ENCODE data around the gene ABLIM3.

Gene ABLIM3

GRCh38 chr5:149156435-149157083, 15.3 kb downstream of the ABLIM3 start:
- Histone ChIP-seq H3K36me3 (ENCODE audit: insufficient read depth) (no peaks in the 10 kb centered on the region), H3K4me1 (ENCODE audit: low read depth, poor library complexity, severe bottlenecking) (no peaks in the 10 kb centered on the region), H3K4me3 (IDR thresholded peaks at IDR 0.05; ENCODE audit: insufficient read depth, low read depth, low read length) (no peak overlapping the region), H3K27ac (no peak overlapping the region), H2AFZ (ENCODE audit: low read depth) (no peak overlapping the region), H3K27me3 (ENCODE audit: insufficient read depth, low read depth) (no peaks in the 10 kb centered on the region), H3K79me2 (ENCODE audit: insufficient read depth, low read depth) (no peaks in the 10 kb centered on the region), H3K9ac (no peak overlapping the region), H4K20me1 (ENCODE audit: insufficient read depth) (no peaks in the 10 kb centered on the region), H3K4me2 (no peak overlapping the region)
- TF ChIP-seq CTCF (conservative IDR thresholded peaks at IDR 0.05; ENCODE audit: low read depth, low read length), result no peak

GRCh38 chr5:149157330-149157729, 16.0 kb downstream of the ABLIM3 start:
- Histone ChIP-seq H3K79me2 (ENCODE audit: insufficient read depth, low read depth) (no peaks in the 10 kb centered on the region), H3K4me2 (no peak overlapping the region), H2AFZ (ENCODE audit: low read depth) (no peak overlapping the region), H3K27ac (no peak overlapping the region), H3K36me3 (ENCODE audit: insufficient read depth) (no peaks in the 10 kb centered on the region), H3K27me3 (ENCODE audit: insufficient read depth, low read depth) (no peaks in the 10 kb centered on the region), H3K4me3 (IDR thresholded peaks at IDR 0.05; ENCODE audit: insufficient read depth, low read depth, low read length) (no peak overlapping the region), H3K4me1 (ENCODE audit: low read depth, poor library complexity, severe bottlenecking) (no peaks in the 10 kb centered on the region), H3K9ac (no peak overlapping the region), H4K20me1 (ENCODE audit: insufficient read depth) (no peaks in the 10 kb centered on the region)
- no peak for TF ChIP-seq CTCF (conservative IDR thresholded peaks at IDR 0.05; ENCODE audit: low read depth, low read length)

DNA sequence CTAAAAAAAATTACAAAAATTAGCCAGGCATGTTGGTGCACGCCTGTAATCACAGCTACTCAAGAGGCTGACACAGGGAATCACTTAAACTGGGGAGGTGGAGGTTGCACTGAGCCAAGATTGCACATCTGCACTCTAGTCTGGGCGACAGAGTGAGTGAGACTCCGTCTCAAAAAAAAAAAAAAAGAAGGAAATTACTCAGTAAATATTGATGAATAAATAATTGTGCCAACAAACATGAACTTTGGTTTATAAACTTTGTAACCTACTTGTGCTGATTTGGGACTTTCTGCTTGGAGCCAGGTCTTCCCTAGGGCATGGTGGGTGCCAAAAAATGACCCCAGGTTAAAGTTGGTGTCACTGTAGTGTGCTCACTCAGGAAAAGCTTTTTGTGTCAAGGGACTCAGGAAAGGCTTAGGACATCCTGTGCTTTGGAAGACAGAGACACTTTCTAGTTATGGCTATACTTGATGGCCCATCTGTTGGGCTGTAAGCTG, 19.0 kb downstream of the ABLIM3 start:
- H3K4me3 ChIP-seq (IDR thresholded peaks at IDR 0.05; ENCODE audit: insufficient read depth, low read depth, low read length), result no peak overlapping the region
- H4K20me1 ChIP-seq (ENCODE audit: insufficient read depth), result no peaks in the 10 kb centered on the region
- no peaks in the 10 kb centered on the region for H3K36me3 ChIP-seq (ENCODE audit: insufficient read depth)
- TF ChIP-seq CTCF (conservative IDR thresholded peaks at IDR 0.05; ENCODE audit: low read depth, low read length), result no peak
- no peak overlapping the region for H3K27ac ChIP-seq
- H2AFZ ChIP-seq (ENCODE audit: low read depth), result no peak overlapping the region
- no peaks in the 10 kb centered on the region for H3K79me2 ChIP-seq (ENCODE audit: insufficient read depth, low read depth)
- no peaks in the 10 kb centered on the region for H3K4me1 ChIP-seq (ENCODE audit: low read depth, poor library complexity, severe bottlenecking)
- H3K27me3 ChIP-seq (ENCODE audit: insufficient read depth, low read depth), result no peaks in the 10 kb centered on the region
- no peak overlapping the region for H3K4me2 ChIP-seq
- H3K9ac ChIP-seq, result no peak overlapping the region

GRCh38 chr5:149161026-149161687, 19.9 kb downstream of the ABLIM3 start:
- no peak for TF ChIP-seq CTCF (conservative IDR thresholded peaks at IDR 0.05; ENCODE audit: low read depth, low read length)
- H3K27me3 ChIP-seq (ENCODE audit: insufficient read depth, low read depth), result no peaks in the 10 kb centered on the region

More at GRCh38 chr5:149161026-149161687, 19.9 kb downstream of the ABLIM3 start:
- no peak overlapping the region for H3K27ac ChIP-seq
- H3K9ac ChIP-seq, result no peak overlapping the region
- no peaks in the 10 kb centered on the region for H3K79me2 ChIP-seq (ENCODE audit: insufficient read depth, low read depth)
- H4K20me1 ChIP-seq (ENCODE audit: insufficient read depth), result no peaks in the 10 kb centered on the region
- no peak overlapping the region for H2AFZ ChIP-seq (ENCODE audit: low read depth)
- no peak overlapping the region for H3K4me3 ChIP-seq (IDR thresholded peaks at IDR 0.05; ENCODE audit: insufficient read depth, low read depth, low read length)
- H3K4me1 ChIP-seq (ENCODE audit: low read depth, poor library complexity, severe bottlenecking), result no peaks in the 10 kb centered on the region
- H3K36me3 ChIP-seq (ENCODE audit: insufficient read depth), result no peaks in the 10 kb centered on the region
- no peak overlapping the region for H3K4me2 ChIP-seq

All from KMS-11 (cell line).